ENCODE results near the gene FMN1. TPM values are rescaled to one million over a fixed set of nuclear protein-coding genes. Genes with fewer than 3 reads are reported as not detected.

FMN1 gene
- total and polyA plus RNA-seq, 3 donors from 2014 or later = 17.7 to 53.7 (median 47.4) TPM

- TF ChIP-seq, protein P1, sequence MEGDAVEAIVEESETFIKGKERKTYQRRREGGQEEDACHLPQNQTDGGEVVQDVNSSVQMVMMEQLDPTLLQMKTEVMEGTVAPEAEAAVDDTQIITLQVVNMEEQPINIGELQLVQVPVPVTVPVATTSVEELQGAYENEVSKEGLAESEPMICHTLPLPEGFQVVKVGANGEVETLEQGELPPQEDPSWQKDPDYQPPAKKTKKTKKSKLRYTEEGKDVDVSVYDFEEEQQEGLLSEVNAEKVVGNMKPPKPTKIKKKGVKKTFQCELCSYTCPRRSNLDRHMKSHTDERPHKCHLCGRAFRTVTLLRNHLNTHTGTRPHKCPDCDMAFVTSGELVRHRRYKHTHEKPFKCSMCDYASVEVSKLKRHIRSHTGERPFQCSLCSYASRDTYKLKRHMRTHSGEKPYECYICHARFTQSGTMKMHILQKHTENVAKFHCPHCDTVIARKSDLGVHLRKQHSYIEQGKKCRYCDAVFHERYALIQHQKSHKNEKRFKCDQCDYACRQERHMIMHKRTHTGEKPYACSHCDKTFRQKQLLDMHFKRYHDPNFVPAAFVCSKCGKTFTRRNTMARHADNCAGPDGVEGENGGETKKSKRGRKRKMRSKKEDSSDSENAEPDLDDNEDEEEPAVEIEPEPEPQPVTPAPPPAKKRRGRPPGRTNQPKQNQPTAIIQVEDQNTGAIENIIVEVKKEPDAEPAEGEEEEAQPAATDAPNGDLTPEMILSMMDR (IDR thresholded peaks at IDR 0.05) = no peak
- no peak for TF ChIP-seq POLR2A (IDR thresholded peaks at IDR 0.05)
These were observed 11.6 kb downstream of the FMN1 start for GRCh38 chr15:33182926-33183325.

GRCh38 chr15:33182278-33182905 lies 12.1 kb downstream of the FMN1 start:
- Histone ChIP-seq H3K36me3 (ENCODE audit: low read depth, missing control alignments) (no peaks in the 10 kb centered on the region), H3K4me1 (no peaks in the 10 kb centered on the region), H3K4me3 (no peak overlapping the region), H3K9me3 (no peaks in the 10 kb centered on the region), H3K27ac (no peak overlapping the region), H3K27me3 (no peaks in the 10 kb centered on the region)
- intact Hi-C loops (cut with DNase I; ENCODE audit: low total_unique reads) = no loop called here
- no peak for DNase-seq
- WGBS, 2 donors = 71 to 81% methylated on average over 4 of the region's 4 CpGs
- TF ChIP-seq POLR2A (IDR thresholded peaks at IDR 0.05) = no peak
- TF ChIP-seq, protein P1 (IDR thresholded peaks at IDR 0.05) = no peak

More at GRCh38 chr15:33182926-33183325, 11.6 kb downstream of the FMN1 start:
- H3K36me3 ChIP-seq (ENCODE audit: low read depth, missing control alignments) = no peaks in the 10 kb centered on the region
- H3K27me3 ChIP-seq = no peaks in the 10 kb centered on the region
- H3K27ac ChIP-seq = no peak overlapping the region
- H3K9me3 ChIP-seq = no peaks in the 10 kb centered on the region
- no peaks in the 10 kb centered on the region for H3K4me1 ChIP-seq
- WGBS, 2 donors = 80 to 88% methylated on average over 2 of the region's 2 CpGs
- no peak for DNase-seq
- intact Hi-C loops (cut with DNase I; ENCODE audit: low total_unique reads) = no loop called here
- H3K4me3 ChIP-seq = no peak overlapping the region

DNA sequence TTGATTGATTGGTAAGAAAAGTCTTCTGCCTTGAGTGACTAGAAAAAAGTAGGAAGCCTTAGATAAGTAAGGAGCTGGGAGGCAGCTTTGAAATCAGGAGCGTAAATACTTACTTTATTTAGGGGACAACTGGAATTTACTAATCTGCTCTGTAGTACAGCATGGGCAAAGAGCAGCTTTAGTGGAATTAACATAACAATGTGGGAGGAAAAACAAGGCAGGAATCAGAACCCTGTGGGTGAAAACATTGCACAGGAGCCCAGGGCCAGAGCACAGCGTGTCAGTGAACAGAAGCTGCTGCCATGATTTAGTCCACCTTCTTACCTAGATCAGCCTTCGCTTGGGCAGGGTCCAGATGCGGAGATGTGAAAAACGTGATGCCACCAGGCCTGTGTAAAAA lies 14.6 kb downstream of the FMN1 start:
- intact Hi-C loops (cut with DNase I; ENCODE audit: low total_unique reads) = no loop called here
- Histone ChIP-seq H3K27me3 (no peaks in the 10 kb centered on the region), H3K9me3 (no peaks in the 10 kb centered on the region), H3K36me3 (ENCODE audit: low read depth, missing control alignments) (no peaks in the 10 kb centered on the region), H3K27ac (no peak overlapping the region), H3K4me3 (no peak overlapping the region), H3K4me1 (no peaks in the 10 kb centered on the region)
- TF ChIP-seq POLR2A (IDR thresholded peaks at IDR 0.05) = no peak
- TF ChIP-seq, protein P1 (IDR thresholded peaks at IDR 0.05) = no peak
- DNase-seq = no peak
- WGBS, 2 donors = 79 to 83% methylated on average over 5 of the region's 5 CpGs

- TF ChIP-seq, protein P1 (IDR thresholded peaks at IDR 0.05) = no peak
- no peak for TF ChIP-seq POLR2A (IDR thresholded peaks at IDR 0.05)
- DNase-seq = no peak
- 69 to 85% methylated on average over 2 of the region's 2 CpGs for WGBS, 2 donors
- Histone ChIP-seq H3K27me3 (no peaks in the 10 kb centered on the region), H3K36me3 (ENCODE audit: low read depth, missing control alignments) (no peaks in the 10 kb centered on the region), H3K27ac (no peak overlapping the region), H3K4me3 (no peak overlapping the region), H3K9me3 (no peaks in the 10 kb centered on the region), H3K4me1 (no peaks in the 10 kb centered on the region)
- intact Hi-C loops (cut with DNase I; ENCODE audit: low total_unique reads) = no loop called here
These were observed 23.3 kb downstream of the FMN1 start for GRCh38 chr15:33171202-33171601.

DNA sequence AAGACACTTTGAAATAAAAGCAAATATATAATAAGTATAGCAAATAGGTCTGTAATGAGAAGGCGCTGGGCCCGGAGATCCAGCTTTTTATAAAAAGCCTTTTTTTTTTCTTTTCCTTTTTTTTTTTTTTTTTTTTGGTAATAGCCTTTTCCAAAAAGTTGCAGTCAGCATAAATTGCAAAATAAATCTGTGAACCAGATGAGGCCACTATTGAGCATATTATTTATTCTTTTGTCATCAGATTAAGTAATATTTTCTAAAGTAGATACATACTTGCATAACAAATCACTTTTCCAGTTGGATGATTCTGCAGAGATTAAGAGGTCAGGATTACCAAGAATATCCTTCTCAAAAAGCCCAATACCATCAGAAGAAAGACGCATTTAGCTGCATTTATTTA lies 24.9 kb downstream of the FMN1 start:
- TF ChIP-seq POLR2A (IDR thresholded peaks at IDR 0.05) = no peak
- TF ChIP-seq, protein P1 (IDR thresholded peaks at IDR 0.05) = no peak
- no peaks in the 10 kb centered on the region for H3K9me3 ChIP-seq
- no peak overlapping the region for H3K4me3 ChIP-seq
- H3K27me3 ChIP-seq = no peaks in the 10 kb centered on the region
- 89 to 90% methylated on average over 3 of the region's 3 CpGs for WGBS, 2 donors
- H3K36me3 ChIP-seq (ENCODE audit: low read depth, missing control alignments) = no peaks in the 10 kb centered on the region
- no peak overlapping the region for H3K27ac ChIP-seq
- H3K4me1 ChIP-seq = no peaks in the 10 kb centered on the region
- intact Hi-C loops (cut with DNase I; ENCODE audit: low total_unique reads) = no loop called here
- no peak for DNase-seq

Data from testis (tissue), 3 donors.